H1 (cell line): Measurements from ENCODE around the gene C3orf22. TPM values are rescaled to one million over a fixed set of nuclear protein-coding genes. Genes with fewer than 3 reads are reported as not detected.

Experiments
- POU5F1 ChIP-seq: IDR thresholded peaks from 2 replicates; pipeline ENCODE4 v1.6.1; 2011; ENCODE audit warnings: low read depth, mild to moderate bottlenecking, low read length, moderate library complexity
- polyA plus RNA-seq, 7 experiments: library from polyadenylated mRNA; depleted of rRNA in 3 of 7; stranded (reverse) in 5 of 7; unstranded in 2 of 7; fragments of >200 nt in 5 of 7; fragments of 200-250 nt in 2 of 7; gene quantifications; 1 replicate in 5 of 7; 2 replicates in 1 of 7; 4 replicates in 1 of 7; pipeline versions ENCODE4 v1.2.1 to v1.2.3, GENCODE V29; 2011 to 2013; ENCODE audit warnings: missing spikeins in 2 of 7, mixed read lengths in 2 of 7
- total RNA-seq: library from RNA; stranded (reverse); fragmentation: NEBNext Ultra II Directional; extraction: Animal tissue kit (Norgen Biotek cat#: 25700); gene quantifications from 2 replicates; pipeline ENCODE4 v1.2.1, GENCODE V29; 2021

The C3orf22 gene
- total and polyA plus RNA-seq, 2 of the 8 experiments (the other 6 are each of a cell fraction or from before 2014, with no cell fraction given) = not detected

GRCh38 chr3:126515066-126515706, 43.5 kb downstream of the C3orf22 start (continued):
- no peak for TF ChIP-seq POU5F1
